ENCODE data around the gene CAPS.

GRCh38 chr19:5926641-5927440 is 12.8 kb downstream of the CAPS start:
- no peak for TF ChIP-seq KAT7 (CRISPR knock-in tag; IDR thresholded peaks at IDR 0.05; ENCODE audit: borderline replicate concordance)
- no peak for TF ChIP-seq E2F1 (CRISPR knock-in tag; IDR thresholded peaks at IDR 0.05)
- no peak for TF ChIP-seq CTCF (IDR thresholded peaks at IDR 0.05)
- TF ChIP-seq ZNF512 (CRISPR knock-in tag; IDR thresholded peaks at IDR 0.05; ENCODE audit: borderline replicate concordance), result no peak
- no peak for TF ChIP-seq ZNF232 (CRISPR knock-in tag; IDR thresholded peaks at IDR 0.05)
